H1 (cell line): ENCODE results near the gene TNFRSF11A. TPM values are rescaled to one million over a fixed set of nuclear protein-coding genes. Genes with fewer than 3 reads are reported as not detected.

Experiments
- CTCF ChIA-PET: fragments of 300-600 bp; sonication (Branson Sonifier 250); formaldehyde crosslinking; loops from one replicate; lab custom pipeline; 2021; ENCODE audit not compliant: partially characterized antibody; lab: Charles Lee
- POLR2A ChIA-PET: fragments of 300-600 bp; sonication (Branson Sonifier 250); formaldehyde crosslinking; loops from one replicate; lab custom pipeline; 2021; ENCODE audit warnings: inconsistent platforms; ENCODE audit not compliant: partially characterized antibody; lab: Charles Lee
- DNase-seq, 2 experiments: peaks; one replicate each; pipeline versions ENCODE4 v3.0.0 to v3.0.0-alpha.2; 2010 to 2022; ENCODE audit warnings: low spot score in 2 of 2, low read depth in 1 of 2, mixed read lengths in 1 of 2
- FAIRE-seq: peaks from 2 replicates; lab custom pipeline; 2011; peaks lifted over from hg19 to GRCh38; lab: Jason Lieb, UNC
- H2AFZ ChIP-seq: 2 replicates; pipeline ENCODE4 v1.8.1; 2012; ENCODE audit warnings: low read length, inconsistent platforms
- H2AK5ac ChIP-seq: 2 replicates; pipeline ENCODE4 v1.6.1; 2013; ENCODE audit warnings: low read depth, low read length
- H2BK120ac ChIP-seq: replicated peaks from 2 replicates; pipeline ENCODE3; 2013; ENCODE audit warnings: low read depth, low read length, inconsistent platforms
- H2BK12ac ChIP-seq: 2 replicates; pipeline ENCODE4 v1.6.1; 2013; ENCODE audit warnings: low read depth, low read length
- H2BK15ac ChIP-seq: 2 replicates; pipeline ENCODE4 v1.6.1; 2013; ENCODE audit warnings: low read length
- H2BK20ac ChIP-seq: 2 replicates; pipeline ENCODE4 v1.6.1; 2013; ENCODE audit warnings: low read length
- H2BK5ac ChIP-seq: 2 replicates; pipeline ENCODE4 v1.6.1; 2013; ENCODE audit warnings: low read depth, low read length
- H3K14ac ChIP-seq: 2 replicates; pipeline ENCODE4 v1.6.1; 2013; ENCODE audit warnings: inconsistent platforms; ENCODE audit not compliant: insufficient read length
- H3K18ac ChIP-seq: 2 replicates; pipeline ENCODE4 v1.6.1; 2013; ENCODE audit warnings: low read length; ENCODE audit errors: extremely low read depth
- H3K23ac ChIP-seq: 2 replicates; pipeline ENCODE4 v1.6.1; 2013; ENCODE audit warnings: inconsistent platforms; ENCODE audit not compliant: insufficient read length
- H3K23me2 ChIP-seq: 2 replicates; pipeline ENCODE4 v1.6.1; 2013; ENCODE audit warnings: low read depth, low read length
- H3K27ac ChIP-seq: 2 replicates; pipeline ENCODE4 v1.6.1; 2011; ENCODE audit warnings: low read depth, low read length, inconsistent platforms
- H3K27me3 ChIP-seq, 4 experiments: replicated peaks in 1 of 4; 1 replicate in 1 of 4; 2 replicates in 3 of 4; pipeline versions ENCODE4 v1.6.1 to v1.8.1; 2011 to 2013; ENCODE audit warnings: low read length in 3 of 4, mild to moderate bottlenecking in 3 of 4, inconsistent platforms in 2 of 4, mixed read lengths in 2 of 4, moderate library complexity in 1 of 4; ENCODE audit not compliant: control insufficient read depth in 3 of 4, insufficient read depth in 3 of 4; ENCODE audit errors: extremely low read depth in 1 of 4
- H3K36me3 ChIP-seq, 4 experiments: 2 replicates each; pipeline versions ENCODE4 v1.6.1 to v1.8.1; 2011 to 2013; ENCODE audit warnings: mild to moderate bottlenecking in 4 of 4, low read length in 3 of 4, moderate library complexity in 2 of 4, control low read depth in 1 of 4, inconsistent platforms in 1 of 4; ENCODE audit not compliant: insufficient read depth in 4 of 4, control insufficient read depth in 2 of 4
- H3K4ac ChIP-seq: replicated peaks from 2 replicates; pipeline ENCODE3; 2013; ENCODE audit warnings: low read length, low read depth, mixed read lengths, inconsistent platforms; ENCODE audit not compliant: insufficient read length
- H3K4me1 ChIP-seq, 4 experiments: replicated peaks in 1 of 4; 1 replicate in 1 of 4; 2 replicates in 3 of 4; pipeline versions ENCODE4 v1.6.1 to v1.8.1; 2011 to 2013; ENCODE audit warnings: low read length in 3 of 4, inconsistent platforms in 2 of 4, mixed read lengths in 1 of 4; ENCODE audit not compliant: insufficient read depth in 4 of 4, control insufficient read depth in 3 of 4
- H3K4me2 ChIP-seq, 2 experiments: 2 replicates each; pipeline versions ENCODE4 v1.6.1 to v1.8.1; 2011 to 2013; ENCODE audit warnings: low read depth in 2 of 2, low read length in 2 of 2, control low read depth in 1 of 2, inconsistent platforms in 1 of 2, mild to moderate bottlenecking in 1 of 2; ENCODE audit not compliant: insufficient read depth in 1 of 2
- H3K4me3 ChIP-seq, 4 experiments: fragments of 200-600, 300-600 bp in 1 of 4; sonication (generic), shearing (Covaris generic), sonication (Bioruptor Twin) in 1 of 4; 2 replicates each; pipeline versions ENCODE4 v1.5.1 to v1.8.1; 2011 to 2016; ENCODE audit warnings: low read length in 4 of 4, low read depth in 3 of 4, control low read depth in 2 of 4, inconsistent platforms in 2 of 4, mild to moderate bottlenecking in 2 of 4, mixed read lengths in 1 of 4, moderate library complexity in 1 of 4; ENCODE audit not compliant: insufficient read depth in 2 of 4; ENCODE audit errors: extremely low read depth in 1 of 4
- H3K56ac ChIP-seq: replicated peaks from 2 replicates; pipeline ENCODE3; 2013; ENCODE audit warnings: low read depth, mild to moderate bottlenecking, mixed read lengths, low read length, inconsistent platforms; ENCODE audit not compliant: insufficient read length
- H3K79me1 ChIP-seq: 2 replicates; pipeline ENCODE4 v1.6.1; 2013; ENCODE audit warnings: low read depth, low read length, control low read depth
- H3K79me2 ChIP-seq, 2 experiments: 2 replicates each; pipeline versions ENCODE4 v1.6.1 to v1.8.1; 2012 to 2013; ENCODE audit warnings: low read length in 2 of 2, mild to moderate bottlenecking in 2 of 2, inconsistent platforms in 1 of 2; ENCODE audit not compliant: insufficient read depth in 2 of 2, control insufficient read depth in 1 of 2
- H3K9ac ChIP-seq, 4 experiments: replicated peaks in 1 of 4; 1 replicate in 1 of 4; 2 replicates in 3 of 4; pipeline versions ENCODE4 v1.6.1 to v1.8.1; 2011 to 2013; ENCODE audit warnings: low read depth in 3 of 4, low read length in 3 of 4, control low read depth in 2 of 4, mild to moderate bottlenecking in 2 of 4, moderate library complexity in 2 of 4, inconsistent platforms in 1 of 4; ENCODE audit errors: extremely low read depth in 1 of 4
- H3K9me3 ChIP-seq, 2 experiments: 2 replicates each; pipeline versions ENCODE4 v1.6.1 to v1.8.1; 2012 to 2013; ENCODE audit warnings: mild to moderate bottlenecking in 2 of 2, moderate library complexity in 2 of 2, control low read depth in 1 of 2, inconsistent platforms in 1 of 2, low read depth in 1 of 2, low read length in 1 of 2, mixed read lengths in 1 of 2; ENCODE audit not compliant: insufficient read depth in 2 of 2
- H4K20me1 ChIP-seq, 2 experiments: replicated peaks in 1 of 2; 2 replicates each; pipeline versions ENCODE3 to v1.8.1; 2011 to 2013; ENCODE audit warnings: inconsistent platforms in 2 of 2, low read length in 2 of 2, mild to moderate bottlenecking in 1 of 2; ENCODE audit not compliant: insufficient read depth in 2 of 2, control insufficient read depth in 1 of 2
- H4K5ac ChIP-seq: 2 replicates; pipeline ENCODE4 v1.6.1; 2013; ENCODE audit warnings: low read length, low read depth, mixed read lengths, inconsistent platforms; ENCODE audit not compliant: insufficient read length
- H4K8ac ChIP-seq: 2 replicates; pipeline ENCODE4 v1.8.0; 2013; ENCODE audit warnings: mild to moderate bottlenecking, moderate library complexity, low read length, inconsistent platforms; ENCODE audit not compliant: insufficient read depth; ENCODE audit errors: extremely low read depth
- H4K91ac ChIP-seq: replicated peaks from 2 replicates; pipeline ENCODE3; 2013; ENCODE audit warnings: low read length, mixed read lengths, inconsistent platforms; ENCODE audit not compliant: insufficient read length
- FOSL1 ChIP-seq: IDR thresholded peaks from 2 replicates; pipeline ENCODE4 v1.6.1; 2011; ENCODE audit warnings: mild to moderate bottlenecking, low read depth, low read length, moderate library complexity; ENCODE audit not compliant: insufficient read depth
- KDM1A ChIP-seq: fragments of 200-600, 300-600 bp; sonication (generic); IDR thresholded peaks from 2 replicates; pipeline ENCODE4 v1.7.1; 2016; ENCODE audit warnings: mild to moderate bottlenecking, low read length, borderline replicate concordance
- SP2 ChIP-seq: IDR thresholded peaks from 2 replicates; pipeline ENCODE4 v1.6.1; 2012; ENCODE audit warnings: mild to moderate bottlenecking, low read length, inconsistent platforms
- WGBS, 2 experiments: shearing (Covaris generic) in 1 of 2; methylation state at CpG; one replicate each; pipeline versions ENCODE4 v1.1.6 to v1.1.7; 2013 to 2015; ENCODE audit warnings: low lambda C conversion rate in 2 of 2, mixed read lengths in 2 of 2, inconsistent platforms in 1 of 2, low coverage in 1 of 2, missing lambda C conversion rate in 1 of 2; ENCODE audit not compliant: insufficient replicate concordance in 2 of 2, insufficient coverage in 1 of 2, insufficient read length in 1 of 2; ENCODE audit errors: extremely low coverage in 1 of 2, missing lambda C conversion rate in 1 of 2; 5-methylcytosine and 5-hydroxymethylcytosine counted together
- polyA plus RNA-seq, 7 experiments: library from polyadenylated mRNA; depleted of rRNA in 3 of 7; stranded (reverse) in 5 of 7; unstranded in 2 of 7; fragments of >200 nt in 5 of 7; fragments of 200-250 nt in 2 of 7; gene quantifications; 1 replicate in 5 of 7; 2 replicates in 1 of 7; 4 replicates in 1 of 7; pipeline versions ENCODE4 v1.2.1 to v1.2.3, GENCODE V29; 2011 to 2013; ENCODE audit warnings: missing spikeins in 2 of 7, mixed read lengths in 2 of 7
- total RNA-seq: library from RNA; stranded (reverse); fragmentation: NEBNext Ultra II Directional; extraction: Animal tissue kit (Norgen Biotek cat#: 25700); gene quantifications from 2 replicates; pipeline ENCODE4 v1.2.1, GENCODE V29; 2021

Gene TNFRSF11A
- total and polyA plus RNA-seq, 2 of the 8 experiments (the other 6 are each of a cell fraction or from before 2014, with no cell fraction given), result 8.7 to 10.6 TPM

- no peak overlapping the region for H3K4me2 ChIP-seq
- no peak overlapping the region for H2AK5ac ChIP-seq
- no peaks in the 10 kb centered on the region for H3K9me3 ChIP-seq
- H3K4me1 ChIP-seq, result peaks cover 14 to 34% (median 24%) of the 10 kb centered on the region in 4 experiments
- TF ChIP-seq SP2 (no peak), FOSL1 (no peak), KDM1A (no peak)
- ChIA-PET POLR2A (interaction anchor here (0.7 kb wide), 1 partner anchor 32 kb away, joined by 3 read pairs; no protein-coding TSS in a partner anchor), CTCF (no interaction called here)
- H4K91ac ChIP-seq, result no peak overlapping the region
- H3K9ac ChIP-seq, result no peak overlapping the region
- no peaks in the 10 kb centered on the region; the same call in 1 of the 2 replicates for H3K79me1 ChIP-seq
- no peak overlapping the region for H2BK120ac ChIP-seq
- H2BK12ac ChIP-seq, result no peak overlapping the region
- no peak overlapping the region for H3K56ac ChIP-seq
- H3K36me3 ChIP-seq, result no peaks in the 10 kb centered on the region
- no peak overlapping the region for H3K14ac ChIP-seq
- no peak for DNase-seq
- no peak overlapping the region for H2BK5ac ChIP-seq
- H3K23me2 ChIP-seq, result no peaks in the 10 kb centered on the region
- H3K4me3 ChIP-seq, result no peak overlapping the region
- peaks cover 0 to 18% of the 10 kb centered on the region in 2 experiments; a peak in 2 of 4 replicates for H3K79me2 ChIP-seq
- H3K4ac ChIP-seq, result no peak overlapping the region
- no peak overlapping the region for H3K18ac ChIP-seq
- H3K23ac ChIP-seq, result no peak overlapping the region
- 89% methylated on average over 4 of the region's 4 CpGs; no CpG with 5 or more reads in 1 of the 2 experiments for WGBS, 2 experiments
- no peaks in the 10 kb centered on the region; a peak in 1 of 7 replicates for H3K27me3 ChIP-seq
- H2BK15ac ChIP-seq, result no peak overlapping the region
- no peak overlapping the region for H3K27ac ChIP-seq
- no peak overlapping the region for H2BK20ac ChIP-seq
- no peak overlapping the region for H4K5ac ChIP-seq
- no peak overlapping the region for H2AFZ ChIP-seq
- no peaks in the 10 kb centered on the region for H4K20me1 ChIP-seq
- no peak overlapping the region for H4K8ac ChIP-seq
- no peak for FAIRE-seq
These were observed 17.8 kb downstream of the TNFRSF11A start for GRCh38 chr18:62342884-62343283.
